ENCODE results near the gene DCTN3. TPM values are rescaled to one million over a fixed set of nuclear protein-coding genes. Genes with fewer than 3 reads are reported as not detected.

DCTN3 gene
- total and polyA plus RNA-seq, 2 donors (not counting 1 experiment from before 2014, with no cell fraction given): 106 to 157 TPM

- H3K9ac ChIP-seq (ENCODE audit: insufficient read depth, low read length): no peak overlapping the region
- H3K36me3 ChIP-seq (ENCODE audit: control insufficient read depth, insufficient read depth, low read length): no peaks in the 10 kb centered on the region
- no peaks in the 10 kb centered on the region for H4K20me1 ChIP-seq (ENCODE audit: control insufficient read depth, extremely low read depth, insufficient read depth, low read length)
- no peaks in the 10 kb centered on the region for H3K9me3 ChIP-seq (ENCODE audit: control insufficient read depth, insufficient read depth, low read depth, low read length)
- H3K4me3 ChIP-seq (replicated peaks in 1 of 4; ENCODE audit: control extremely low read depth in 1 of 4, insufficient read depth in 1 of 4, low read depth in 3 of 4, low read length in 4 of 4): no peak overlapping the region
- H3K4me2 ChIP-seq (ENCODE audit: extremely low read depth, insufficient read depth, low read length): no peak overlapping the region
- no peaks in the 10 kb centered on the region for H3K79me2 ChIP-seq (ENCODE audit: control insufficient read depth, insufficient read depth, low read length)
- no peak overlapping the region for H2AFZ ChIP-seq (ENCODE audit: low read length)
- H3K27me3 ChIP-seq (ENCODE audit: control insufficient read depth, insufficient read depth, low read length): peaks cover 44% of the 10 kb centered on the region
- TF ChIP-seq CTCF (conservative IDR thresholded peaks at IDR 0.05 in 1 of 2, IDR thresholded peaks at IDR 0.05 in 1 of 2; ENCODE audit: low read depth in 1 of 2, low read length in 2 of 2) (no peak), EZH2 (IDR thresholded peaks at IDR 0.05; ENCODE audit: low read length, missing control alignments) (peak; percentile 88)
- H3K4me1 ChIP-seq (ENCODE audit: control insufficient read depth, extremely low read depth, insufficient read depth, low read length): no peaks in the 10 kb centered on the region
- H3K27ac ChIP-seq (ENCODE audit: insufficient read depth, low read length): no peak overlapping the region
- peak; percentile 31 to 71 for DNase-seq (ENCODE audit: low read depth in 2 of 2)
Measured at GRCh38 chr9:34578241-34579103, 41.8 kb downstream of the DCTN3 start.

- TF ChIP-seq EZH2 (IDR thresholded peaks at IDR 0.05; ENCODE audit: low read length, missing control alignments) (peak; percentile 85), CTCF (conservative IDR thresholded peaks at IDR 0.05 in 1 of 2, IDR thresholded peaks at IDR 0.05 in 1 of 2; ENCODE audit: low read depth in 1 of 2, low read length in 2 of 2) (no peak)
- no peak overlapping the region for H3K27ac ChIP-seq (ENCODE audit: insufficient read depth, low read length)
- H3K9me3 ChIP-seq (ENCODE audit: control insufficient read depth, insufficient read depth, low read depth, low read length): no peaks in the 10 kb centered on the region
- no peaks in the 10 kb centered on the region for H4K20me1 ChIP-seq (ENCODE audit: control insufficient read depth, extremely low read depth, insufficient read depth, low read length)
- H2AFZ ChIP-seq (ENCODE audit: low read length): no peak overlapping the region
- H3K4me2 ChIP-seq (ENCODE audit: extremely low read depth, insufficient read depth, low read length): no peak overlapping the region
- H3K36me3 ChIP-seq (ENCODE audit: control insufficient read depth, insufficient read depth, low read length): no peaks in the 10 kb centered on the region
- no peaks in the 10 kb centered on the region for H3K79me2 ChIP-seq (ENCODE audit: control insufficient read depth, insufficient read depth, low read length)
- no peak overlapping the region for H3K4me3 ChIP-seq (replicated peaks in 1 of 4; ENCODE audit: control extremely low read depth in 1 of 4, insufficient read depth in 1 of 4, low read depth in 3 of 4, low read length in 4 of 4)
- no peaks in the 10 kb centered on the region for H3K4me1 ChIP-seq (ENCODE audit: control insufficient read depth, extremely low read depth, insufficient read depth, low read length)
- no peak overlapping the region for H3K9ac ChIP-seq (ENCODE audit: insufficient read depth, low read length)
- no peak for DNase-seq (ENCODE audit: low read depth in 2 of 2)
- H3K27me3 ChIP-seq (ENCODE audit: control insufficient read depth, insufficient read depth, low read length): peaks cover 44% of the 10 kb centered on the region
Measured at GRCh38 chr9:34577400-34578240, 42.7 kb downstream of the DCTN3 start.

Data from fibroblast of lung (primary cell).